ENCODE data around the gene MED8. TPM values are rescaled to one million over a fixed set of nuclear protein-coding genes. Genes with fewer than 3 reads are reported as not detected.

The MED8 gene
- total and polyA plus RNA-seq, 2 of the 8 experiments (the other 6 are each of a cell fraction or from before 2014, with no cell fraction given): 7.0 to 20.6 TPM

GRCh38 chr1:43352351-43352705 lies 37.3 kb downstream of the MED8 start:
- no peak for TF ChIP-seq MAFK (IDR thresholded peaks at IDR 0.05; ENCODE audit: low read depth, low read length)
- TF ChIP-seq TCF12 (IDR thresholded peaks at IDR 0.05; ENCODE audit: low read depth, low read length): no peak
- no peak for TF ChIP-seq KDM4A (IDR thresholded peaks at IDR 0.05; ENCODE audit: low read depth, low read length, severe bottlenecking)
- TF ChIP-seq RNF2 (IDR thresholded peaks at IDR 0.05; ENCODE audit: borderline replicate concordance, low read depth, low read length, missing control alignments, poor library complexity, severe bottlenecking): no peak
- TF ChIP-seq SP1 (IDR thresholded peaks at IDR 0.05; ENCODE audit: low read depth, low read length): no peak
- TF ChIP-seq TAF7 (optimal IDR thresholded peaks at IDR 0.05; ENCODE audit: borderline replicate concordance, low read depth, low read length): no peak
- POLR2A ChIA-PET (ENCODE audit: partially characterized antibody): interaction anchor here (1.5 to 1.6 kb wide), 2 partner anchors 11 to 16 kb away, joined by 6 to 11 read pairs; no protein-coding TSS in a partner anchor
- FAIRE-seq: no peak

More at GRCh38 chr1:43352351-43352705, 37.3 kb downstream of the MED8 start:
- H2AFZ ChIP-seq (ENCODE audit: low read length): no peak overlapping the region
- no peak overlapping the region for H3K23ac ChIP-seq (ENCODE audit: insufficient read length)
- H2BK20ac ChIP-seq (ENCODE audit: low read length): peak overlapping the region; percentile 43; the same call in 1 of the 2 replicates
- no peak overlapping the region for H3K18ac ChIP-seq (ENCODE audit: extremely low read depth, low read length)
- H3K4me2 ChIP-seq (ENCODE audit: insufficient read depth in 1 of 2, low read depth in 2 of 2, low read length in 2 of 2): no peak overlapping the region
- 0 out of 2 replicates have a peak overlapping the region, but pooled peaks have one; percentile 43 for H2BK12ac ChIP-seq (ENCODE audit: low read depth, low read length)
- H3K9me3 ChIP-seq (ENCODE audit: insufficient read depth in 2 of 2, low read depth in 1 of 2, low read length in 1 of 2): no peaks in the 10 kb centered on the region
- no peak overlapping the region for H3K4me3 ChIP-seq (ENCODE audit: extremely low read depth in 1 of 4, insufficient read depth in 2 of 4, low read depth in 3 of 4, low read length in 4 of 4)
- no peaks in the 10 kb centered on the region for H3K79me1 ChIP-seq (ENCODE audit: low read depth, low read length)
- no peaks in the 10 kb centered on the region for H4K20me1 ChIP-seq (replicated peaks in 1 of 2; ENCODE audit: control insufficient read depth in 1 of 2, insufficient read depth in 2 of 2, low read length in 2 of 2)
- DNase-seq (ENCODE audit: low read depth in 1 of 2, low spot score in 2 of 2): no peak
- peak overlapping the region; percentile 53; the same call in 1 of the 2 replicates for H2BK15ac ChIP-seq (ENCODE audit: low read length)
- H3K14ac ChIP-seq (ENCODE audit: insufficient read length): no peak overlapping the region
- H2BK5ac ChIP-seq (ENCODE audit: low read depth, low read length): peak overlapping the region; percentile 73
- H3K56ac ChIP-seq (replicated peaks; ENCODE audit: insufficient read length, low read depth, low read length): no peak overlapping the region
- no peak overlapping the region for H2BK120ac ChIP-seq (replicated peaks; ENCODE audit: low read depth, low read length)
- H3K27me3 ChIP-seq (replicated peaks in 1 of 4; ENCODE audit: control insufficient read depth in 3 of 4, extremely low read depth in 1 of 4, insufficient read depth in 3 of 4, low read length in 3 of 4): peaks cover 0 to 3% (median 0%) of the 10 kb centered on the region in 4 experiments; a peak in 1 of 7 replicates
- no peak overlapping the region for H3K4ac ChIP-seq (replicated peaks; ENCODE audit: insufficient read length, low read depth, low read length)
- CTCF ChIA-PET (ENCODE audit: partially characterized antibody): interaction anchor here (1.0 kb wide), 1 partner anchor 115 kb away, joined by 3 read pairs; no protein-coding TSS in a partner anchor
- H4K91ac ChIP-seq (replicated peaks; ENCODE audit: insufficient read length, low read length): no peak overlapping the region
- no peak overlapping the region for H4K5ac ChIP-seq (ENCODE audit: insufficient read length, low read depth, low read length)
- whole genome bisulfite sequencing, 2 experiments (ENCODE audit: extremely low coverage in 1 of 2, insufficient coverage in 1 of 2, insufficient read length in 1 of 2, insufficient replicate concordance in 2 of 2, low coverage in 1 of 2, low lambda C conversion rate in 2 of 2, missing lambda C conversion rate in 1 of 2): 92% methylated on average over 2 of the region's 2 CpGs; no CpG with 5 or more reads in 1 of the 2 experiments
- peaks cover 7% of the 10 kb centered on the region for H3K23me2 ChIP-seq (ENCODE audit: low read depth, low read length)
- no peak overlapping the region for H2AK5ac ChIP-seq (ENCODE audit: low read depth, low read length)
- peaks cover 4 to 12% (median 8%) of the 10 kb centered on the region in 4 experiments; a peak in 6 of 7 replicates for H3K4me1 ChIP-seq (replicated peaks in 1 of 4; ENCODE audit: control insufficient read depth in 3 of 4, insufficient read depth in 4 of 4, low read length in 3 of 4)
- no peak overlapping the region for H4K8ac ChIP-seq (ENCODE audit: extremely low read depth, insufficient read depth, low read length)
- no peak overlapping the region for H3K9ac ChIP-seq (replicated peaks in 1 of 4; ENCODE audit: extremely low read depth in 1 of 4, low read depth in 3 of 4, low read length in 3 of 4)
- no peak overlapping the region for H3K27ac ChIP-seq (ENCODE audit: low read depth, low read length)
- H3K36me3 ChIP-seq (ENCODE audit: control insufficient read depth in 2 of 4, insufficient read depth in 4 of 4, low read length in 3 of 4): no peaks in the 10 kb centered on the region
- no peaks in the 10 kb centered on the region for H3K79me2 ChIP-seq (ENCODE audit: control insufficient read depth in 1 of 2, insufficient read depth in 2 of 2, low read length in 2 of 2)

All from H1 (cell line).